Activated naive CD4-positive, alpha-beta T cell treated with anti-CD3 and anti-CD28 coated beads, Interleukin-2, amount 50 U/mL, for 72 hours (primary cell): ENCODE measurements around the gene PTPN11. TPM values are rescaled to one million over a fixed set of nuclear protein-coding genes. Genes with fewer than 3 reads are reported as not detected.
"Not testable (repeated sequence)": the region's sequence is repeated elsewhere in the genome, so short reads cannot be mapped to it uniquely, and the experiment has no call there.

Source experiments
- ATAC-seq, 2 donors: fragments of 150-1000 bp; cut with Tn5 transposase; 2 replicates each; pipeline ENCODE4 v1.10.0; 2021; ENCODE audit warnings: mild to moderate bottlenecking in 2 of 2, moderate library complexity in 2 of 2
- DNase-seq, 2 donors: peaks; one replicate each; pipeline ENCODE4 v3.0.0; 2021 to 2022; ENCODE audit warnings: low spot score in 2 of 2
- H3K27ac Mint-ChIP-seq, 2 donors: one replicate each; pipeline ENCODE4 v1.8.0; 2022; ENCODE audit warnings: mild to moderate bottlenecking in 2 of 2, mixed read lengths in 2 of 2
- H3K36me3 Mint-ChIP-seq, 2 donors: one replicate each; pipeline ENCODE4 v1.8.0; 2022; ENCODE audit warnings: mixed read lengths in 2 of 2
- H3K9me3 Mint-ChIP-seq, 2 donors: one replicate each; pipeline ENCODE4 v1.8.0; 2022; ENCODE audit warnings: mixed read lengths in 2 of 2
- total RNA-seq, 2 donors: library from RNA; stranded (reverse); gene quantifications; one replicate each; pipeline ENCODE4 v1.2.3, GENCODE V29; 2022

PTPN11 gene
- total RNA-seq, result 100 to 1,000 TPM; 105 to 118 TPM

GRCh38 chr12:112418608-112419296, at the start of gene PTPN11:
TSS of gene PTPN11 (plus strand) at chr12:112418947. CDS start at chr12:112419112, 165 bp downstream.
- Mint-ChIP-seq H3K27ac (peak within 1 kb of the TSS; percentile 99), H3K9me3 (no peaks in the 10 kb centered on the region), H3K36me3 (peaks cover 12 to 19% of the 10 kb centered on the region in 2 donors)
- ATAC-seq, result peak; percentile 84 to 91
- DNase-seq, result peak; percentile 89 to 90

GRCh38 chr12:112370199-112370598, 48.5 kb upstream of the PTPN11 start:
- H3K36me3 Mint-ChIP-seq, result no peaks in the 10 kb centered on the region

DNA sequence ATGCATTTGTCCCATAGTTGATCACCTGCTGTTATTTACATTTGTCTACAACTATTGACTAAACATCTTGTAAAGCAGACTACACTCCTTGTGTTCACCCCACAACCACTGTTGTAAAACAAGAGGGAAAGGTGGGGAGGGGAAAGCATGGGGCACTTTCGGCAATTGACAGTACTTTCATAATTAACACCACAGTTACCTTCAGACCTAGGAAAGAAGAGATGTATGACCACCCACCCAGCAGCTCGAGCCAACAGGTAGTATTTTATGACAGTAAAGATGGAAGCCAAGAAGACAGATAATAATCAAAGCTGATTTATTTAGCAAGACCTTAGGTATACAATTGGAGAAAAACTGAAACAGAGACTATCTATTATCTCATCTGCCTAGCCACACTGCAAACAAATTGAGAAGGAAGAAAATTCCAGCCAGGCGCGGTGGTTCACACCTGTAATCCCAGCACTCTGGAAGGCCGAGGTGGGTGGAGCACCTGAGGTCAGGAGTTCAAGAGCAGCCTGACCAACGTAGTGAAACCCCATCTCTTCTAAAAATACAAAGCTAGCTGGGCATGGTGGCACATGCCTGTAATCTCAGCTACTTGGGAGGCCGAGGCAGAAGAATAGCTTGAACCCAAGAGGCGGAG, 47.8 kb upstream of the PTPN11 start:
- no peaks in the 10 kb centered on the region for H3K36me3 Mint-ChIP-seq

More at GRCh38 chr12:112370199-112370598, 48.5 kb upstream of the PTPN11 start:
- no peaks in the 10 kb centered on the region for H3K9me3 Mint-ChIP-seq
- ATAC-seq (no peak), DNase-seq (no peak)
- H3K27ac Mint-ChIP-seq, result no peak overlapping the region

GRCh38 chr12:112374166-112374740, 44.5 kb upstream of the PTPN11 start:
- no peak for ATAC-seq
- no peak for DNase-seq
- Mint-ChIP-seq H3K9me3 (no peaks in the 10 kb centered on the region), H3K36me3 (no peaks in the 10 kb centered on the region), H3K27ac (no peak overlapping the region)

More for the DNA sequence above, 47.8 kb upstream of the PTPN11 start:
- H3K9me3 Mint-ChIP-seq, result no peaks in the 10 kb centered on the region
- DNase-seq (no peak), ATAC-seq (no peak)
- H3K27ac Mint-ChIP-seq, result no peak overlapping the region

DNA sequence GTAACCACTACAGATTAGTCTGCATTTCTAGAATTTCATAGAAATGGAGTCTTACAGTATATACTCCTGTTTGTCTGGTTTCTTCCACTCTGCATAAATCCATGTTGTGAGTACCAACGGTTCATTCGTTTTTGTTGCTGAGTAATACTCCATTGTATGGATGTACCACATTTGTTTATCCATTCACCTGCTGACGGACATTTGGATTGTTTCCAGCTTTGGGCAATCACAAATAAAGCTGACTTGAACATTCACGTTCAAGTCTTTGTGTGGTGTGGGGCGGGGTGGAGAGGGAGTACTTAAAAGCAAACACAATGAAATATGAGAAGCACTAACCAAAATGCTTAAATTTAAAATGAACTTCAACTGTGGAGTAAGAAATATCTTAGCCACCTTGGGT, 43.6 kb upstream of the PTPN11 start:
- Mint-ChIP-seq H3K36me3 (no peaks in the 10 kb centered on the region), H3K27ac (no peak overlapping the region), H3K9me3 (no peaks in the 10 kb centered on the region)
- ATAC-seq (no peak), DNase-seq (no peak)

GRCh38 chr12:112380663-112381405, 37.9 kb upstream of the PTPN11 start:
- no peak for ATAC-seq
- no peak for DNase-seq
- Mint-ChIP-seq H3K27ac (peak overlapping the region; percentile 89 to 99), H3K9me3 (no peaks in the 10 kb centered on the region), H3K36me3 (peaks cover 9 to 12% of the 10 kb centered on the region in 2 donors)

- no peaks in the 10 kb centered on the region for H3K9me3 Mint-ChIP-seq
- H3K36me3 Mint-ChIP-seq, result peaks cover 9 to 12% of the 10 kb centered on the region in 2 donors
- ATAC-seq (peak; percentile 34 to 44), DNase-seq (peak in 1 of 2 donors; percentile 46)
- H3K27ac Mint-ChIP-seq, result peak overlapping the region; percentile 89 to 99
These were observed 37.3 kb upstream of the PTPN11 start for GRCh38 chr12:112381406-112381882.

- H3K27ac Mint-ChIP-seq, result peak within 1 kb of the TSS; percentile 89 to 99
- peak; percentile 95 to 98 for ATAC-seq
- peaks cover 9 to 12% of the 10 kb centered on the region in 2 donors for H3K36me3 Mint-ChIP-seq
- peak; percentile 91 to 96 for DNase-seq
- H3K9me3 Mint-ChIP-seq, result no peaks in the 10 kb centered on the region
These were observed 36.6 kb upstream of the PTPN11 start, which contains the start of gene HECTD4 for GRCh38 chr12:112381883-112382796. TSS of gene HECTD4 (minus strand) at chr12:112382431. CDS start at chr12:112382128, 303 bp downstream.

- ATAC-seq (no peak), DNase-seq (peak in 1 of 2 donors; percentile 3)
- Mint-ChIP-seq H3K27ac (peak overlapping the region; percentile 68 to 87), H3K9me3 (no peaks in the 10 kb centered on the region), H3K36me3 (peaks cover 9 to 12% of the 10 kb centered on the region in 2 donors)
These were observed 35.9 kb upstream of the PTPN11 start for GRCh38 chr12:112382866-112383265.

DNA sequence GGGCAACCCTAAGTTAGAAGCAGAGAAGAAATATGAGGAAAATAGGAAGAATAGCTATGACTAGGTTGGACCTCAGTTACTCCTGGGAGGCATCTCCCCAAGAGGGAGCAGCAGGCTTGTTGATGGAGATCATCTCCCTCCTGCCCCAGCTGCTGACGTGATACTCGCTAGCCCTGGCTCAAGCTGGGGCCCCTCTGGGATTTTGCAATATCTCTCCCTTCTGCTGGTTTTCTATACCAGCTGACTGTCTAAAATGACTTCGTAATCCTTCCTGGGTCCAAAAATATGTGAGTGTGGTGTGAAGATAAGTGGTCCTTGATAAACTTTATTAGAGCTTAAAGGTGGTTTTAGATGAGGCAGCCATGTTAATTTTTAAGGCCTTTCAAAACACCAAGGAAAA, 32.0 kb upstream of the PTPN11 start:
- Mint-ChIP-seq H3K27ac (peak overlapping the region; percentile 57 to 95), H3K36me3 (no peaks in the 10 kb centered on the region), H3K9me3 (no peaks in the 10 kb centered on the region)
- ATAC-seq, result no peak
- DNase-seq, result no peak

DNA sequence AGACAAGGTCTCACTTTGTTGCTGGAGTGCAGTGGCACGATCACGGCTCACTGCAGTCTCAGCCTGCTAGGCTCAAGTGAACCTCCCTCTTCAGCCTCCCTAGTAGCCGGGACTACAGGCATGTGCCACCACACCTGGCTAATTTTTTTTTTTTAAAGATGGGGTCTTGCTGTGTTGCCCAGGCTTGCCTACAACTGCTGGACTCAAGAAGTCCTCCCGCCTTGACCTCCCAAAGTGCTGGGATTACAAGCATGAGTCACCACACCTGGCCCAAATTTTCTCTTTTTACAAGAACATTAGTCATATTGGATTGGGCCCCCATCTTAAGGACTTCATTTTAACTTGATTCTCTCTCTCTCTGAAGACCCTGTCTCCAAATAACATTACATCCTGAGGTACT, 29.5 kb upstream of the PTPN11 start:
- ATAC-seq, result no peak
- no peaks in the 10 kb centered on the region for H3K36me3 Mint-ChIP-seq
- H3K27ac Mint-ChIP-seq, result no peak overlapping the region
- no peaks in the 10 kb centered on the region for H3K9me3 Mint-ChIP-seq
- no peak for DNase-seq

GRCh38 chr12:112389922-112390654, 28.7 kb upstream of the PTPN11 start:
- not testable (repeated sequence) for DNase-seq, H3K9me3 Mint-ChIP-seq, ATAC-seq

GRCh38 chr12:112393328-112393727, 25.4 kb upstream of the PTPN11 start:
- DNase-seq (no peak), ATAC-seq (no peak)
- Mint-ChIP-seq H3K27ac (no peak overlapping the region), H3K9me3 (no peaks in the 10 kb centered on the region), H3K36me3 (no peaks in the 10 kb centered on the region)

More at GRCh38 chr12:112389922-112390654, 28.7 kb upstream of the PTPN11 start:
- not testable (repeated sequence) for H3K36me3 Mint-ChIP-seq, H3K27ac Mint-ChIP-seq

DNA sequence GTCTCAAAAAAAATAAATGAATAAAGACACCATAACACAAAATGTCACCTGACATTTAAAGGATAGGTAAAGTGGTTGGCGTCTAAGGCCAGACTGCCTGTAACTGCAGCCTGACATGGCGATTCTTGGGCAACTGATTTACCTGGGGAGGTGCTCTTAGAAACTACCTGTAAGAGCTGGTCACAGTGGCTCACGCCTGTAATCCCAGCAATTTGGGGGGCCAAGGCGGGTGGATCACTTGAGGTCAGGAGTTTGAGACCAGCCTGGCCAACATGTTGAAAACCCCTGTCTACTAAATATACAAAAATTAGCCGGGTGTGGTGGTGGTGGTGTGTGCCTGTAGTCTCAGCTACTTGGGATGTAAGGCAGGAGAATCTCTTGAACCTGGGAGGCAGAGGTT, 17.7 kb upstream of the PTPN11 start:
- no peak for DNase-seq
- Mint-ChIP-seq H3K9me3 (no peaks in the 10 kb centered on the region), H3K36me3 (peaks cover 6 to 12% of the 10 kb centered on the region in 2 donors), H3K27ac (no peak overlapping the region)
- ATAC-seq, result peak in 1 of 2 donors; percentile 18

- peaks cover 13 to 19% of the 10 kb centered on the region in 2 donors for H3K36me3 Mint-ChIP-seq
- no peak overlapping the region for H3K27ac Mint-ChIP-seq
- no peaks in the 10 kb centered on the region for H3K9me3 Mint-ChIP-seq
- ATAC-seq (peak in 1 of 2 donors; percentile 27), DNase-seq (no peak)
These were observed 16.7 kb upstream of the PTPN11 start for GRCh38 chr12:112401903-112402498.
